DOHH2 (cell line): Measurements from ENCODE around the gene ERBB2.

Experiments
- H3F3A ChIP-seq: fragments of 200-600 bp; sonication (generic), shearing (Covaris generic); 2 replicates; pipeline ENCODE4 v1.6.0; 2016; ENCODE audit warnings: antibody characterized with exemption, mild to moderate bottlenecking; ENCODE audit not compliant: control insufficient read depth, insufficient read depth
- H3K27ac ChIP-seq: fragments of 200-600 bp; sonication (generic); 2 replicates; pipeline ENCODE4 v1.5.1; 2014; ENCODE audit warnings: low read depth, mild to moderate bottlenecking, low read length, moderate library complexity
- H3K27me3 ChIP-seq: fragments of 200-600 bp; sonication (generic); 2 replicates; pipeline ENCODE4 v1.6.1; 2014; ENCODE audit warnings: mild to moderate bottlenecking, low read length, mixed read lengths; ENCODE audit not compliant: control insufficient read depth
- H3K36me3 ChIP-seq: fragments of 200-600 bp; sonication (generic); 2 replicates; pipeline ENCODE4 v1.6.1; 2014; ENCODE audit warnings: mild to moderate bottlenecking, low read length, moderate library complexity, mixed read lengths; ENCODE audit not compliant: control insufficient read depth
- H3K4me1 ChIP-seq: fragments of 200-600 bp; sonication (generic); 2 replicates; pipeline ENCODE4 v1.6.1; 2014; ENCODE audit warnings: mild to moderate bottlenecking, low read length, mixed read lengths; ENCODE audit not compliant: control insufficient read depth
- H3K4me2 ChIP-seq: fragments of 200-600 bp; sonication (generic); 2 replicates; pipeline ENCODE4 v1.6.0; 2014; ENCODE audit warnings: mild to moderate bottlenecking, low read length, moderate library complexity
- H3K4me3 ChIP-seq: fragments of 200-600 bp; sonication (generic); 2 replicates; pipeline ENCODE4 v1.5.1; 2014; ENCODE audit warnings: mild to moderate bottlenecking, low read length, mixed read lengths
- H3K79me2 ChIP-seq: fragments of 200-600 bp; sonication (generic); 2 replicates; pipeline ENCODE4 v1.6.1; 2014; ENCODE audit warnings: mild to moderate bottlenecking, low read length, mixed read lengths; ENCODE audit not compliant: control insufficient read depth
- H3K9me2 ChIP-seq: fragments of 200-600 bp; sonication (generic); replicated peaks from 2 replicates; pipeline ENCODE4 v1.6.1; 2014; ENCODE audit warnings: mild to moderate bottlenecking, low read length, mixed read lengths; ENCODE audit not compliant: control insufficient read depth
- H3K9me3 ChIP-seq: fragments of 200-600 bp; sonication (generic); 2 replicates; pipeline ENCODE4 v1.6.1; 2014; ENCODE audit warnings: antibody characterized with exemption, low read length, mixed read lengths; ENCODE audit not compliant: control insufficient read depth, insufficient read depth
- H4K20me1 ChIP-seq: fragments of 200-600 bp; sonication (generic); 2 replicates; pipeline ENCODE4 v1.6.0; 2014; ENCODE audit warnings: low read depth, mild to moderate bottlenecking, antibody characterized with exemption, low read length, moderate library complexity; ENCODE audit not compliant: control insufficient read depth, insufficient read depth
- CTCF ChIP-seq: fragments of 200-600 bp; sonication (generic); IDR thresholded peaks from one replicate; pipeline ENCODE4 v1.5.1; 2014; ENCODE audit warnings: antibody characterized with exemption, mild to moderate bottlenecking, low read depth, low read length; ENCODE audit not compliant: poor library complexity, severe bottlenecking
- EZH2phosphoT487 ChIP-seq: fragments of 200-600 bp; sonication (generic); IDR thresholded peaks from 2 replicates; pipeline ENCODE4 v1.6.1; 2017; ENCODE audit warnings: borderline replicate concordance, mild to moderate bottlenecking, antibody characterized with exemption, low read length, moderate library complexity, mixed read lengths

The ERBB2 gene

GRCh38 chr17:39663688-39664580 is 35.9 kb upstream of the ERBB2 start:
- Histone ChIP-seq H3K27ac (no peak overlapping the region), H3K4me2 (no peak overlapping the region), H4K20me1 (no peaks in the 10 kb centered on the region), H3K9me3 (no peaks in the 10 kb centered on the region), H3K4me1 (peaks cover 23% of the 10 kb centered on the region), H3F3A (no peaks in the 10 kb centered on the region; the same call in 1 of the 2 replicates), H3K79me2 (no peaks in the 10 kb centered on the region), H3K4me3 (no peak overlapping the region), H3K27me3 (peaks cover 28% of the 10 kb centered on the region), H3K9me2 (no peaks in the 10 kb centered on the region), H3K36me3 (peaks cover 26% of the 10 kb centered on the region)
- TF ChIP-seq EZH2phosphoT487 = no peak
- no peak for TF ChIP-seq CTCF

GRCh38 chr17:39664581-39665561 is 35.0 kb upstream of the ERBB2 start, which contains the start of gene TCAP:
TCAP (plus strand) TSS chr17:39665349; CDS start chr17:39665360, 11 bp downstream.
- no peaks in the 10 kb centered on the region for H3K79me2 ChIP-seq
- H4K20me1 ChIP-seq = no peaks in the 10 kb centered on the region
- H3F3A ChIP-seq = no peaks in the 10 kb centered on the region; the same call in 1 of the 2 replicates
- H3K9me2 ChIP-seq = no peaks in the 10 kb centered on the region
- TF ChIP-seq CTCF (no peak), EZH2phosphoT487 (no peak)
- peaks cover 23% of the 10 kb centered on the region for H3K36me3 ChIP-seq
- no peak within 1 kb of the TSS for H3K4me3 ChIP-seq
- no peak within 1 kb of the TSS for H3K27ac ChIP-seq
- peaks cover 14% of the 10 kb centered on the region for H3K4me1 ChIP-seq
- no peak within 1 kb of the TSS for H3K4me2 ChIP-seq
- peaks cover 28% of the 10 kb centered on the region for H3K27me3 ChIP-seq
- H3K9me3 ChIP-seq = no peaks in the 10 kb centered on the region

- no peak overlapping the region for H3K27ac ChIP-seq
- peaks cover 16% of the 10 kb centered on the region for H3K36me3 ChIP-seq
- no peaks in the 10 kb centered on the region for H3K9me3 ChIP-seq
- peaks cover 13% of the 10 kb centered on the region for H3K4me1 ChIP-seq
- H3K79me2 ChIP-seq = no peaks in the 10 kb centered on the region
- H3K27me3 ChIP-seq = peaks cover 28% of the 10 kb centered on the region
- H3F3A ChIP-seq = no peaks in the 10 kb centered on the region; the same call in 1 of the 2 replicates
- H3K9me2 ChIP-seq = no peaks in the 10 kb centered on the region
- TF ChIP-seq EZH2phosphoT487 (no peak), CTCF (no peak)
- no peaks in the 10 kb centered on the region for H4K20me1 ChIP-seq
- H3K4me2 ChIP-seq = no peak overlapping the region
- no peak overlapping the region for H3K4me3 ChIP-seq
Observed at GRCh38 chr17:39665642-39666224, 34.1 kb upstream of the ERBB2 start.
